Adipocyte (in vitro differentiated cells): Measurements from ENCODE around the gene CIAO3.
A peak's percentile ranks its signal among the peaks of the same experiment; 100 is the strongest.
"Not testable (repeated sequence)": the region's sequence is repeated elsewhere in the genome, so short reads cannot be mapped to it uniquely, and the experiment has no call there.

ENCODE experiments used
- DNase-seq: peaks from one replicate; pipeline ENCODE4 v3.0.0-alpha.2; 2015; ENCODE audit warnings: low read depth
- H3K27me3 ChIP-seq: replicated peaks from 2 replicates; pipeline ENCODE4 v1.7.0; 2013; ENCODE audit warnings: mild to moderate bottlenecking, low read length, moderate library complexity; ENCODE audit not compliant: control insufficient read depth, insufficient read depth
- H3K36me3 ChIP-seq: 2 replicates; pipeline ENCODE4 v1.7.0; 2013; ENCODE audit warnings: low read length, mild to moderate bottlenecking, moderate library complexity; ENCODE audit not compliant: control insufficient read depth, insufficient read depth, severe bottlenecking
- H3K4me1 ChIP-seq: 2 replicates; pipeline ENCODE4 v1.7.0; 2013; ENCODE audit warnings: mild to moderate bottlenecking, low read length, moderate library complexity; ENCODE audit not compliant: control insufficient read depth, insufficient read depth
- H3K4me3 ChIP-seq: 2 replicates; pipeline ENCODE4 v1.7.0; 2013; ENCODE audit warnings: mild to moderate bottlenecking, low read length, moderate library complexity
- H3K9ac ChIP-seq: 2 replicates; pipeline ENCODE4 v1.7.0; 2013; ENCODE audit warnings: mild to moderate bottlenecking, low read length, moderate library complexity
- H3K9me3 ChIP-seq: 2 replicates; pipeline ENCODE4 v1.7.0; 2013; ENCODE audit warnings: mild to moderate bottlenecking, low read length, moderate library complexity; ENCODE audit not compliant: control insufficient read depth

CIAO3 gene

GRCh38 chr16:700684-701584 lies 39.9 kb downstream of the CIAO3 start:
- no peaks in the 10 kb centered on the region for H3K9me3 ChIP-seq
- peaks cover 47% of the 10 kb centered on the region for H3K27me3 ChIP-seq
- peak; percentile 64 for DNase-seq
- H3K9ac ChIP-seq, result no peak overlapping the region
- no peaks in the 10 kb centered on the region for H3K4me1 ChIP-seq
- H3K4me3 ChIP-seq, result no peak overlapping the region
- H3K36me3 ChIP-seq, result no peaks in the 10 kb centered on the region

DNA sequence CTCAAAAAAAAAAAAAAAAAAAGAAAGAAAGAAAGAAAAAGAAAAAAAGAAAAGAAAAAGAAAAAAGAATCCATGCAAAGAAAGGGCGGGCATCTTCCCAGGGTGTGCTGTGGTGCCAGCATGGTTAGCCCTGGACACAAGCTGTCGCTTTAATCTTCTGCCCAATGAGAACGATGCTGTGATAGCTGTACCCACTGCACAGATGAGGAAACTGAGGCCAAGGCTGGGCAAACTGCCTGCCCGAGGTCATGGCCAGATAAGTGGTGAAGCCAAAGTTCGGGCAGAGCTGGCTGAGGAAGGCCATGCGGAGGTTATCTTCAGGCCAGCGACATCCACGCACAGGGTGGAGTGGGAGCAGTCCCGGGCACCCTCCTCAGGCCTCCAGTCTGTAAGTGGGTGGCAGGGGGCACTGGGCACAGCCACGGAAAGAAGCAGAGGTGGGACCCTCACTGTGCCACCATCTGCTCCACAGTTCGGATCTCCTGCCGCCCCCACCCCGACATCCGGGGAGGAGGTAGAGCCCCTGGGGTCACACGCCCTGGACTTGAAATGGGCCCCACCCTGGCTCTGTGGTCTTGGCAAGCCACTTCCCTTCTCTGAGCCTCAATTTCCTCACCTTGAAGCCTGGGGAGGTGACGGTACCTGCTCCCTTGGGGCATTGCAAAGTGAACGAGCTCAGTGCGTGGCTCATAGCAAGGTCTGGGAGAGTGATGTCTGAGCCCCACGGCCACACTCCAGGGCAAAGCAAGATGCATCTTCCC lies 41.7 kb downstream of the CIAO3 start:
- DNase-seq, result no peak
- Histone ChIP-seq H3K9me3 (no peaks in the 10 kb centered on the region), H3K4me3 (no peak overlapping the region), H3K4me1 (no peaks in the 10 kb centered on the region), H3K27me3 (peaks cover 47% of the 10 kb centered on the region), H3K36me3 (no peaks in the 10 kb centered on the region), H3K9ac (no peak overlapping the region)

DNA sequence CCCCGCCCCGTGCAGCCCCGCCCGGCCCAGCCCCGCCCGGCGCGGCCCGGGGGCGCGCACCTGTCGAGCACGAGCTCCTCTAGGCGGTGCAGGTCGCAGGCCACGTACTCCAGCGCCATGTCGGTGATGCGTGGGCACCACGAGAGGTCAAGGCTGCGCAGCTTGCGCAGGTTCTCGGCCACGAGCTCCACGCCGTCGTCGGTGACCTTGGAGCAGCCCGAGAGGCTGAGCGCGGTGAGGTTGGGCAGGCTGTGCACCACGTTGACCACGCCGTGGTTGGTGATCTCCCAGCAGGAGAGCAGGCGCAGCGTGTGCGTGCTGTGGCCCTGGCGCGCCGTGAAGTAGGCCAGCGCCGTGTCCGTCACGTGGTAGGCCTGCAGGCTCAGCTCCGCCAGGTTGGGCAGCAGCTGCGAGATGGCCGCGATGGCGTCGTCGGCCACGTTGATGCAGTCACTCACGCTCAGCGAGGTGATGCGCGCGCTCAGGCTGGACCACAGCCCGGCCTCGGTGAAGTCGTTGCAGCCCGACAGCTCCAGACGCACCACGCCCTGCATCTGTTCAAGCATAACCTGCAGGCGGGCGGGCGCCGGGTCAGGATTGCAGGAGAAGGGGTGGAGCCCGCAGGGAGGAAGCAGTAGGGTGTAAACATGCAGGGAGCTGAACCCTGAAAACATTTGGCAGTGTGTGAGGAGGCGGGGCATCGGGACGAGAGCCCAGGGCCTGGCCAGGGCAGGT lies 45.3 kb downstream of the CIAO3 start:
- H3K9me3 ChIP-seq, result no peaks in the 10 kb centered on the region
- H3K27me3 ChIP-seq, result peaks cover 22% of the 10 kb centered on the region
- H3K36me3 ChIP-seq, result no peaks in the 10 kb centered on the region
- no peak overlapping the region for H3K9ac ChIP-seq
- no peak overlapping the region for H3K4me3 ChIP-seq
- no peak for DNase-seq
- H3K4me1 ChIP-seq, result no peaks in the 10 kb centered on the region

GRCh38 chr16:694863-695354 lies 45.9 kb downstream of the CIAO3 start:
- Histone ChIP-seq H3K36me3 (no peaks in the 10 kb centered on the region), H3K4me1 (no peaks in the 10 kb centered on the region), H3K9ac (no peak overlapping the region), H3K9me3 (no peaks in the 10 kb centered on the region), H3K4me3 (no peak overlapping the region), H3K27me3 (peaks cover 16% of the 10 kb centered on the region)
- no peak for DNase-seq

GRCh38 chr16:694187-694862 lies 46.5 kb downstream of the CIAO3 start:
- Histone ChIP-seq H3K27me3 (peaks cover 16% of the 10 kb centered on the region), H3K4me3 (no peak overlapping the region)
- no peak for DNase-seq

DNA sequence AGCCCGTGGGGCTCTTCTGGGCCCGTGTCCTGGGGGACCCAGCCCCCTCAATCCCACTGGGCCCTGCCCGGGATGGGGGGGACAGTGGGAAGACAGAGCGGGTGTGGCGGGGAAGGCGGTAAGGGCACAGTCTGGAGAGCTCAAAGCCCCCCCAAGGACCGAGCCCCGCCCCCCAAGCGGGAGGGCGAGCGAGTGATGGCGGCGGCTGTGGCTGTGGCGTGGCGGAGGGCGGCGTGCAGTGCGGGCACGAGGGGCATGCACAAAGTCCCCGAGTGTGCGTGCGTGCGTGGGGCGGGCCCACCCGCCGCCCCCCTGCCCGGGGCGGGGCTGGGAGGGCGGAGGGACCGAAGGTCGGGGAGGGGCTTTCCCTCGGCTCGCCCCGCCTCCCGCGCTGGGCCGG lies 47.0 kb downstream of the CIAO3 start:
- peaks cover 10% of the 10 kb centered on the region for H3K4me1 ChIP-seq
- no peak overlapping the region for H3K9ac ChIP-seq
- no peak overlapping the region for H3K4me3 ChIP-seq
- DNase-seq, result no peak
- H3K9me3 ChIP-seq, result no peaks in the 10 kb centered on the region
- peaks cover 14% of the 10 kb centered on the region for H3K27me3 ChIP-seq
- H3K36me3 ChIP-seq, result no peaks in the 10 kb centered on the region

More at GRCh38 chr16:694187-694862, 46.5 kb downstream of the CIAO3 start:
- Histone ChIP-seq H3K9me3 (no peaks in the 10 kb centered on the region), H3K36me3 (no peaks in the 10 kb centered on the region), H3K4me1 (peaks cover 5% of the 10 kb centered on the region), H3K9ac (no peak overlapping the region)

DNA sequence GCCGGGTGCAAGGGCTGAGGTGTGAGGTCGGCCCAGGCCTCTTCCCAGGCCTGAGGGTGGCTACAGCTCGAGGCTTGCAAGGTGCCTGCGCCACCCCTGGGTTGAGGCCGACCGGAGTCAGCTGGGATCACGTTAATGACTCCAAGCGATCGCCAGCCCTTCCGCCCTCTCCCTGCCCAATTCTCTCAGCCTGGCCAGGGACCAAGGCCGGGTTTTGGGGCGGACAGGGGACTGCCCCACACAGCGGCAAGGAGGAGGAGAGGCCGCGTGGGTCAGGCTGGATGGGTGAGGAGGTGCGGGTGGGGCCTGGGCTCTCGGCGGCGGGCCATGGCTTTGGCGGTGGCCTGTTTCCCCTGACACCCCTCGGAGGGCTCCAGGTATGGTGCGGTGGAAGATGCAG lies 47.4 kb downstream of the CIAO3 start:
- peaks cover 14% of the 10 kb centered on the region for H3K4me1 ChIP-seq
- no peak overlapping the region for H3K4me3 ChIP-seq
- no peak for DNase-seq
- peaks cover 14% of the 10 kb centered on the region for H3K27me3 ChIP-seq
- no peaks in the 10 kb centered on the region for H3K9me3 ChIP-seq
- no peak overlapping the region for H3K9ac ChIP-seq
- no peaks in the 10 kb centered on the region for H3K36me3 ChIP-seq

DNA sequence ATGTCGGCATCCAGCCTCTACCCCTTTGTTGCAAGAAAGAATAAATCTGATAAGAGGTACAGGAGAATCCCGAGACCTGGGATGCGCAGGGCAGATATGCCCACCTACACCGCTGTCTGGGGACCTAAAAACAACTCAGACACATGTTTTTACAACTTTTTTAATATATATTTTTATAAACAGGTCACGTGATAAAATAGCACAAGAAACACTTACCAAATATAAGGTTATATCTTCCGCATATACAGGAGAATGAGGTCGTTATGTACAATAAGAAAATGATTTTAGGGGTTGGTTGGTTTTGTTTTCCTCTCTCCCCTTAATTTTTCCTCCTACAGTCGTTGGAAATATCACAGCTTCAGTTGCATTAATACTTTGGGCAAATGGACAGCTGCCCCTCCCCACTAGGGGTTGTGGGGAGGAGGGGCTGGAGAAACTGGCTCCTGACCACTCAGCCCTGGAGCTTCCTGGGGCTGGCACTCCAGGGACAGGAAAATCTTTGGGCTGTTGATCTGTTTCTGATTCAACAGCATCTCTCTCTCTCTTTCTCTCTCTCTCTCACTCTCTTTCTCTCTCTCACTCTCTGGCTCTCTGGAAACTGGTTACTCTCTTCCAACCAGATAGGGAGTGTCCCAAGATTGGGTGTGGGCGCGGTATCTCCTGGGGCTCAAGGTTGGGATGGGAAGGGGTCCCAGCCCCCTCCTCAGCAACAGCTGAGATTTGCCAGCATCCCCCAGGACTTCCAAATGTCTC lies 48.3 kb downstream of the CIAO3 start:
- no peak overlapping the region for H3K9ac ChIP-seq
- no peaks in the 10 kb centered on the region for H3K9me3 ChIP-seq
- H3K4me3 ChIP-seq, result no peak overlapping the region
- H3K4me1 ChIP-seq, result peaks cover 14% of the 10 kb centered on the region
- DNase-seq, result no peak
- H3K36me3 ChIP-seq, result no peaks in the 10 kb centered on the region
- peaks cover 14% of the 10 kb centered on the region for H3K27me3 ChIP-seq

- not testable (repeated sequence) for H3K4me3 ChIP-seq, DNase-seq, H3K9me3 ChIP-seq, H3K9ac ChIP-seq, H3K36me3 ChIP-seq
- Histone ChIP-seq H3K4me1 (peaks cover 14% of the 10 kb centered on the region), H3K27me3 (peaks cover 14% of the 10 kb centered on the region)
Observed at GRCh38 chr16:691242-691641, 49.6 kb downstream of the CIAO3 start.

GRCh38 chr16:689175-689897 lies 51.5 kb downstream of the CIAO3 start:
- H3K9ac ChIP-seq, result peak overlapping the region; percentile 97
- peaks cover 5% of the 10 kb centered on the region for H3K36me3 ChIP-seq
- H3K27me3 ChIP-seq, result peaks cover 7% of the 10 kb centered on the region
- DNase-seq, result no peak
- no peaks in the 10 kb centered on the region for H3K9me3 ChIP-seq
- H3K4me1 ChIP-seq, result peaks cover 14% of the 10 kb centered on the region
- H3K4me3 ChIP-seq, result peak overlapping the region; percentile 96
